A673 (cell line): ENCODE data around the gene MAN1A2. TPM values are rescaled to one million over a fixed set of nuclear protein-coding genes. Genes with fewer than 3 reads are reported as not detected.

Experiments
- BruUV-seq: library from RNA; stranded (reverse); fragments of 400-500 nt; replicated peaks from 2 replicates; lab custom pipeline; 2021; lab: Mats Ljungman, UMichigan
- CTCF ChIA-PET: fragments of 300-600 bp; sonication (Branson Sonifier 250); formaldehyde crosslinking; loops from one replicate; lab custom pipeline; 2022; ENCODE audit warnings: antibody characterized with exemption; lab: Charles Lee
- POLR2A ChIA-PET: fragments of 300-600 bp; sonication (Branson Sonifier 250); formaldehyde crosslinking; loops from one replicate; lab custom pipeline; 2022; ENCODE audit warnings: antibody characterized with exemption; ENCODE audit not compliant: low non-redundant PET; lab: Charles Lee
- DNase-seq: peaks from one replicate; pipeline ENCODE4 v3.0.0-alpha.2; 2015; ENCODE audit warnings: low spot score
- H3K27ac ChIP-seq: fragments of 200-600 bp; sonication (generic); 2 replicates; pipeline ENCODE4 v1.5.1; 2016; ENCODE audit warnings: mixed run types, low read depth, mild to moderate bottlenecking, mixed read lengths, antibody characterized with exemption, low read length; ENCODE audit not compliant: poor library complexity, severe bottlenecking
- H3K27me3 ChIP-seq: fragments of 200-600 bp; sonication (generic); replicated peaks from 2 replicates; pipeline ENCODE4 v1.6.1; 2017; ENCODE audit warnings: mixed run types, low read depth, mild to moderate bottlenecking, mixed read lengths, antibody characterized with exemption, low read length; ENCODE audit not compliant: insufficient read depth, poor library complexity
- H3K36me3 ChIP-seq: fragments of 200-600 bp; sonication (generic); 2 replicates; pipeline ENCODE4 v1.6.1; 2016; ENCODE audit warnings: mixed run types, mild to moderate bottlenecking, mixed read lengths, antibody characterized with exemption, low read length; ENCODE audit not compliant: insufficient read depth, poor library complexity, severe bottlenecking
- H3K4me1 ChIP-seq: fragments of 200-600 bp; sonication (generic); 2 replicates; pipeline ENCODE4 v1.6.1; 2017; ENCODE audit warnings: mixed run types, mild to moderate bottlenecking, mixed read lengths, antibody characterized with exemption, low read length; ENCODE audit not compliant: insufficient read depth, poor library complexity, severe bottlenecking
- H3K4me3 ChIP-seq: fragments of 200-600 bp; sonication (generic); 2 replicates; pipeline ENCODE4 v1.5.1; 2016; ENCODE audit warnings: low read depth, mixed run types, mild to moderate bottlenecking, mixed read lengths, low read length; ENCODE audit not compliant: poor library complexity, severe bottlenecking
- H3K9me3 ChIP-seq: fragments of 200-600 bp; sonication (generic); 2 replicates; pipeline ENCODE4 v1.6.1; 2016; ENCODE audit warnings: mixed run types, low read depth, mild to moderate bottlenecking, mixed read lengths, antibody characterized with exemption, low read length; ENCODE audit not compliant: poor library complexity, severe bottlenecking
- EZH2 ChIP-seq: fragments of 200-600 bp; sonication (generic); IDR thresholded peaks from 2 replicates; pipeline ENCODE4 v1.6.1; 2017; ENCODE audit warnings: borderline replicate concordance, low read depth, mild to moderate bottlenecking, mixed read lengths, antibody characterized with exemption, low read length; ENCODE audit not compliant: poor library complexity, severe bottlenecking
- intact Hi-C: fragments of 100-400 bp; cut with micrococcal nuclease; formaldehyde crosslinking; loops from one replicate; pipeline ENCODE4 v1.10.0; 2022; ENCODE audit not compliant: unreplicated experiment
- total RNA-seq: library from RNA; stranded (reverse); gene quantifications from 2 replicates; pipeline ENCODE4 v1.2.3, GENCODE V29; 2021
- TF ChIP-seq, protein P1 (sequence below): fragments of 300-800, 200-600 bp; sonication (generic); conservative IDR thresholded peaks from 2 replicates; pipeline ENCODE4 v1.5.1; 2017; ENCODE audit warnings: low read depth, mild to moderate bottlenecking, antibody characterized with exemption, low read length, moderate library complexity, mixed read lengths

The MAN1A2 gene
- total RNA-seq, 1 experiment from 2014 or later = 31.8 TPM

DNA sequence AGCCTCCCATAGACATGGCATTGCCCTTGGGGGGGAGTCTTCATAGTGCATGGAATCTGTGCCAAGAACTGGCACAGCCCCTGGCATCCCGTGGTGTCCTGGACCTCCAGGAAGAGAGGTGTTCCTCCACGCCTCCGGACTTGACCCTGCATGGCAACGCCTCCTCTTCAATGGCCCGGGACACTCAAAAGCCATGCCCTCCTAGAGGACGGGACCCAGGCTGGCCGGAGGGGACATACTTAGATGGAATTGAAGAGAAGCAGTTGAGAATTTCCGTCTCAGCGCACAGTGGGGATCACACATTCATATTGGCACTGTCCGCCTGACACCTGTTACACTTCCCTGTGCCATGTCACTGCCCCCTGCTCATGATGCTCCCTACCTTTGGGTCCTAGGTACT, 200.2 kb downstream of the MAN1A2 start:
- DNase-seq = no peak
- Histone ChIP-seq H3K27ac (no peak overlapping the region), H3K9me3 (no peaks in the 10 kb centered on the region), H3K4me1 (no peaks in the 10 kb centered on the region), H3K4me3 (no peak overlapping the region), H3K36me3 (no peaks in the 10 kb centered on the region), H3K27me3 (no peaks in the 10 kb centered on the region)
- BruUV-seq = no TSS peak
- ChIA-PET CTCF (no interaction called here), POLR2A (no interaction called here)
- TF ChIP-seq, protein P1, sequence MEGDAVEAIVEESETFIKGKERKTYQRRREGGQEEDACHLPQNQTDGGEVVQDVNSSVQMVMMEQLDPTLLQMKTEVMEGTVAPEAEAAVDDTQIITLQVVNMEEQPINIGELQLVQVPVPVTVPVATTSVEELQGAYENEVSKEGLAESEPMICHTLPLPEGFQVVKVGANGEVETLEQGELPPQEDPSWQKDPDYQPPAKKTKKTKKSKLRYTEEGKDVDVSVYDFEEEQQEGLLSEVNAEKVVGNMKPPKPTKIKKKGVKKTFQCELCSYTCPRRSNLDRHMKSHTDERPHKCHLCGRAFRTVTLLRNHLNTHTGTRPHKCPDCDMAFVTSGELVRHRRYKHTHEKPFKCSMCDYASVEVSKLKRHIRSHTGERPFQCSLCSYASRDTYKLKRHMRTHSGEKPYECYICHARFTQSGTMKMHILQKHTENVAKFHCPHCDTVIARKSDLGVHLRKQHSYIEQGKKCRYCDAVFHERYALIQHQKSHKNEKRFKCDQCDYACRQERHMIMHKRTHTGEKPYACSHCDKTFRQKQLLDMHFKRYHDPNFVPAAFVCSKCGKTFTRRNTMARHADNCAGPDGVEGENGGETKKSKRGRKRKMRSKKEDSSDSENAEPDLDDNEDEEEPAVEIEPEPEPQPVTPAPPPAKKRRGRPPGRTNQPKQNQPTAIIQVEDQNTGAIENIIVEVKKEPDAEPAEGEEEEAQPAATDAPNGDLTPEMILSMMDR = no peak
- TF ChIP-seq EZH2 = no peak
- intact Hi-C loops = no loop called here

DNA sequence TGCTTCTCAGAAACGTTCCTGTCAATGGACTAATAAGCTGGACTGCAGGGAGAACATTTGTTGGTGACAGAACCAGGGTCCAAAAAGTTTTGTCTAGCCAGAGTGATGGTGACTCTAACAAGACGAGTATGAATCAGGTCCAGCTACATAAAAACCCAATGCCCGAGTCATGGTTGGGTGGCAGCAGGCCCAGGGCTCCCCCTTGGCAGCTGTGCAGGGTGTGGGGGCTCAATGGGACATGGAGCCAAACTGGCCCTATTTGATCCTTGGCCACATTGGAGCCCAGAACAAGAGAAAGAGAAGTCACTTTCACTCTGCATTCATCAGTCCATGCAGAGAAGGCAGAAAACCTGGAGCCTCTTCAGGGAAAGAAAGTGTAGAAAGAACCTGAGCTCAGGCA, 200.7 kb downstream of the MAN1A2 start:
- no TSS peak for BruUV-seq
- no peaks in the 10 kb centered on the region for H3K9me3 ChIP-seq
- no peaks in the 10 kb centered on the region for H3K36me3 ChIP-seq
- no peak overlapping the region for H3K4me3 ChIP-seq
- no peak overlapping the region for H3K27ac ChIP-seq
- H3K4me1 ChIP-seq = no peaks in the 10 kb centered on the region
- intact Hi-C loops = no loop called here
- no peak for DNase-seq
- POLR2A ChIA-PET = no interaction called here
- TF ChIP-seq, protein P1 = no peak
- no peak for TF ChIP-seq EZH2
- H3K27me3 ChIP-seq = no peaks in the 10 kb centered on the region
- CTCF ChIA-PET = no interaction called here

DNA sequence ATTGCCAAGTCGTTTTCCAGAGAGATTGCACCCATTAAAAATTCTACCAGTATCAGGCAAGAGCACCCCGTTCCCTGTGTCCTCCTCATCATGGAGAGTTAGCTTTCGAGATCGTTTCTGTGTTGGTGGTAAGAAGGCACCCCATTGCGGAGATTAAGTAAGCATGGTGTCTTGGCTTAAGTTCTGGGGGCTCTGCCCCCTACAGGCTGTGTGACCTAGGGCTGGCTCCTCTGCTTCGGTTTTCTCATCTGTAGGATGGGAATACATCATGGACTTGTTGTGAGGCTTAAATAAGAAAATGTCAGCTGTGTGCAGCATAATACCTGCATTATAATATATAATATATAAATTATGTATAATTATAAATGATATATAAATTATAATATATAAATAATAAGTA, 201.8 kb downstream of the MAN1A2 start:
- POLR2A ChIA-PET = no interaction called here
- DNase-seq = no peak
- TF ChIP-seq, protein P1 = no peak
- no peak for TF ChIP-seq EZH2
- Histone ChIP-seq H3K27ac (no peak overlapping the region), H3K4me1 (no peaks in the 10 kb centered on the region), H3K36me3 (no peaks in the 10 kb centered on the region), H3K9me3 (no peaks in the 10 kb centered on the region), H3K4me3 (no peak overlapping the region), H3K27me3 (no peaks in the 10 kb centered on the region)
- intact Hi-C loops = no loop called here
- BruUV-seq = no TSS peak
- CTCF ChIA-PET = no interaction called here
